Measurements from ENCODE around the gene SGSM2. TPM values are rescaled to one million over a fixed set of nuclear protein-coding genes. Genes with fewer than 3 reads are reported as not detected.

SGSM2 gene
- total and polyA plus RNA-seq, 2 of the 8 experiments (the other 6 are each of a cell fraction or from before 2014, with no cell fraction given): 44.5 to 77.7 TPM

- TF ChIP-seq TAF1 (IDR thresholded peaks at IDR 0.05; ENCODE audit: low read depth, low read length) (peak; percentile 88; the same call in 1 of the 2 replicates), SP1 (IDR thresholded peaks at IDR 0.05; ENCODE audit: low read depth, low read length) (peak; percentile 82; the same call in 1 of the 2 replicates), HDAC6 (IDR thresholded peaks at IDR 0.05; ENCODE audit: low read depth, low read length) (no peak), SUZ12 (IDR thresholded peaks at IDR 0.05; ENCODE audit: low read length) (no peak), CTCF (IDR thresholded peaks at IDR 0.05; ENCODE audit: control extremely low read depth in 1 of 3, insufficient read depth in 1 of 3, low read depth in 1 of 3, low read length in 3 of 3) (no peak), NRF1 (IDR thresholded peaks at IDR 0.05; ENCODE audit: low read depth, low read length) (no peak), RNF2 (IDR thresholded peaks at IDR 0.05; ENCODE audit: borderline replicate concordance, low read depth, low read length, missing control alignments, poor library complexity, severe bottlenecking) (no peak), JUND (IDR thresholded peaks at IDR 0.05; ENCODE audit: low read length) (no peak), BACH1 (IDR thresholded peaks at IDR 0.05; ENCODE audit: low read length) (no peak), CHD1 (IDR thresholded peaks at IDR 0.05; ENCODE audit: low read depth, low read length) (no peak), SRF (IDR thresholded peaks at IDR 0.05; ENCODE audit: low read depth, low read length) (no peak), TCF12 (IDR thresholded peaks at IDR 0.05; ENCODE audit: low read depth, low read length) (0 out of 2 replicates have a peak, but pooled peaks have one; percentile 7), GTF2F1 (IDR thresholded peaks at IDR 0.05; ENCODE audit: borderline replicate concordance, low read depth, low read length) (no peak), PHF8 (conservative IDR thresholded peaks at IDR 0.05; ENCODE audit: low read depth, low read length) (no peak), RAD21 (IDR thresholded peaks at IDR 0.05 in 1 of 2, conservative IDR thresholded peaks at IDR 0.05 in 1 of 2; ENCODE audit: low read depth in 2 of 2, low read length in 2 of 2) (no peak), SAP30 (IDR thresholded peaks at IDR 0.05; ENCODE audit: insufficient read depth, insufficient replicate concordance, low read length) (no peak), POU5F1 (IDR thresholded peaks at IDR 0.05; ENCODE audit: low read depth, low read length) (no peak), YY1 (IDR thresholded peaks at IDR 0.05; ENCODE audit: low read depth, low read length) (no peak), FOSL1 (IDR thresholded peaks at IDR 0.05; ENCODE audit: insufficient read depth, low read depth, low read length) (no peak), HDAC2 (IDR thresholded peaks at IDR 0.05; ENCODE audit: borderline replicate concordance in 1 of 2, low read depth in 2 of 2, low read length in 2 of 2) (peak in 1 of 2 experiments; percentile 37; a peak in 1 of 4 replicates)
Measured at GRCh38 chr17:2347805-2348685, 10.7 kb downstream of the SGSM2 start (continued).

Data from H1 (cell line).